ENCODE results near the gene PFAS.
"Not testable (repeated sequence)": the region's sequence is repeated elsewhere in the genome, so short reads cannot be mapped to it uniquely, and the experiment has no call there.

PFAS gene, protein sequence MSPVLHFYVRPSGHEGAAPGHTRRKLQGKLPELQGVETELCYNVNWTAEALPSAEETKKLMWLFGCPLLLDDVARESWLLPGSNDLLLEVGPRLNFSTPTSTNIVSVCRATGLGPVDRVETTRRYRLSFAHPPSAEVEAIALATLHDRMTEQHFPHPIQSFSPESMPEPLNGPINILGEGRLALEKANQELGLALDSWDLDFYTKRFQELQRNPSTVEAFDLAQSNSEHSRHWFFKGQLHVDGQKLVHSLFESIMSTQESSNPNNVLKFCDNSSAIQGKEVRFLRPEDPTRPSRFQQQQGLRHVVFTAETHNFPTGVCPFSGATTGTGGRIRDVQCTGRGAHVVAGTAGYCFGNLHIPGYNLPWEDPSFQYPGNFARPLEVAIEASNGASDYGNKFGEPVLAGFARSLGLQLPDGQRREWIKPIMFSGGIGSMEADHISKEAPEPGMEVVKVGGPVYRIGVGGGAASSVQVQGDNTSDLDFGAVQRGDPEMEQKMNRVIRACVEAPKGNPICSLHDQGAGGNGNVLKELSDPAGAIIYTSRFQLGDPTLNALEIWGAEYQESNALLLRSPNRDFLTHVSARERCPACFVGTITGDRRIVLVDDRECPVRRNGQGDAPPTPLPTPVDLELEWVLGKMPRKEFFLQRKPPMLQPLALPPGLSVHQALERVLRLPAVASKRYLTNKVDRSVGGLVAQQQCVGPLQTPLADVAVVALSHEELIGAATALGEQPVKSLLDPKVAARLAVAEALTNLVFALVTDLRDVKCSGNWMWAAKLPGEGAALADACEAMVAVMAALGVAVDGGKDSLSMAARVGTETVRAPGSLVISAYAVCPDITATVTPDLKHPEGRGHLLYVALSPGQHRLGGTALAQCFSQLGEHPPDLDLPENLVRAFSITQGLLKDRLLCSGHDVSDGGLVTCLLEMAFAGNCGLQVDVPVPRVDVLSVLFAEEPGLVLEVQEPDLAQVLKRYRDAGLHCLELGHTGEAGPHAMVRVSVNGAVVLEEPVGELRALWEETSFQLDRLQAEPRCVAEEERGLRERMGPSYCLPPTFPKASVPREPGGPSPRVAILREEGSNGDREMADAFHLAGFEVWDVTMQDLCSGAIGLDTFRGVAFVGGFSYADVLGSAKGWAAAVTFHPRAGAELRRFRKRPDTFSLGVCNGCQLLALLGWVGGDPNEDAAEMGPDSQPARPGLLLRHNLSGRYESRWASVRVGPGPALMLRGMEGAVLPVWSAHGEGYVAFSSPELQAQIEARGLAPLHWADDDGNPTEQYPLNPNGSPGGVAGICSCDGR (N-terminal part only)

DNA sequence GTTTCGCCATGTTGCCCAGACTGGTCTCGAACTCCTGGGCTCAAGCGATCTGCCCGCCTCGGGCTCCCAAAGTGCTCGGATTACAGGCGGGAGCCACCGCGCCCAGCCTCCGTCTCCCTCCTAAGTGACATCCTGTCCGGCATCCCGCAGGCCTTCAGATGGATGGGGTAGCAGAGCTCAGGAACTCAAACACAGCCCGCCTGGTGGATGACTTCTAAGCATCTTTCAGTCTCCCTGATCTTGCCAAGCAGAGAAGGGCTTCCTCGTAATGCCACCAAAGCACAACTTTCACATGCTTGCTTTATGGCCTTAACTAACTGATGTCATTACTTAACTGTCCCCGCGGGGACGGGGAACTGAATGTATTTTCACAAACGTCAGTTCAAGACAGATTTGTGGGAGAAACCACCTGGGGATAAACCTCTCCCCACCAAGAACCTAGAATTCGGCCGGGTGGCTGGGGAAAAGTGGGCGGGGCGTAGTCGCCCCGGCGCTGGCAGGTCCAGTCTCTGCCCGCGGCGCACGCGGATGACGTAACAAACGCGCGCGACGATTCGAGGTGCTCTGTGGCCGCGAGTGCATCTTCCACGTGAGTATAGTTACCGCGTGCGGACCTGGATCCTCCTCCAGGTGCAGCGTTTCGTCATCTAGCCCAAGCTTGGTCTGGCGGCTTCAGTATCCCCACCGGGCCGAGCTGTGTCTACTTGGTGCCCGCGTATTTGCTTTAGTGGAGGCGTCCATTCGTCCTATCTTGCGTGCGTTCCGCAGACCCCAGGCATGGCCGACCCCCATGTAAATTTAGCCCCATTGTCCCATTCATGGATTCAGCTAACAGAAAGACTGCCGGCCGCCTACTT lies at the start of gene PFAS:
Gene PFAS, plus strand, starts transcription at position 539 of the 857 bp plus-strand sequence. CDS start 4,649 bp downstream, outside the sequence.
- in situ Hi-C loops (cut with HindIII; ENCODE audit: low pct_ligation_motif_present, low pct_unique_long_range_greater_than_20kb, low sequenced_read_pairs) = no loop called here

DNA sequence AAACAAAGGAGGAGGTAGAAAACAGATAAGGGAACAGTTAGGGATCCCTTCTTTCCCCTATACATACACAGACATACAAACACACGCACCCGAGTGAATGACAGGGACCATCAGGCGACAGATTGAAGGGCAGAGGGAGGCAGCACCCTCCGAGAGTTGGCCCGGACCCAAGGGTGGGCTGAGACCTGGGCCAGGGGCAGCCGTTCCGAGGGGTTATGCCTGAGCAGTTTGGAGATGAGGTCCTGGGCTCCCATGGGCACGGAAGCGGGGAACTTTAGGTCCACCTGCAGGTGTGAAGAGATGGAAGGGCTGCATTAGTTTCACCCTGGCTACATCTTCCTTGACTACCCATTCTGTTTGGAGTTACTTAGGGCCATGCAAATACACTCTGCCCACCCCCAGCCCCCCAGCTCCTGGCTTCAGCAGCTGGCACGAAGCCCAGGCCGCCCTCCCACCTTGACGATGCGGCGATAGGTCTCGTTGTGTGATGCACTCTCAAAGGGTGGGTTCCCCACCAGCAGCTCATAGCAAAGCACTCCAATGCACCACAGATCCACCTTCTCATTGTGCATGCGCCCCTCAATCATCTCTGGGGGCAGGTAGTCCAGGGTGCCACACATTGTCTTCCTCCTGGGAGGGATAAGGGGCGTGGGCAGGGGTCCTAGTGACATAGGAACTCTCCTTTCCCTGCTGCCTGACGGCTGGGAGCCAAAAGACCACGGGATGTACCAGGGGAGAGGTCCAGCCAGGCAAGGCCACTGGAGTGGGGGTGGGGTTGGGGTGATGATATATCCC lies 44.1 kb upstream of the PFAS start:
- no peak for DNase-seq
- in situ Hi-C loops (cut with HindIII; ENCODE audit: low pct_ligation_motif_present, low pct_unique_long_range_greater_than_20kb, low sequenced_read_pairs) = no loop called here

More for the DNA sequence above, at the start of gene PFAS:
- DNase-seq = peak; percentile 96

DNA sequence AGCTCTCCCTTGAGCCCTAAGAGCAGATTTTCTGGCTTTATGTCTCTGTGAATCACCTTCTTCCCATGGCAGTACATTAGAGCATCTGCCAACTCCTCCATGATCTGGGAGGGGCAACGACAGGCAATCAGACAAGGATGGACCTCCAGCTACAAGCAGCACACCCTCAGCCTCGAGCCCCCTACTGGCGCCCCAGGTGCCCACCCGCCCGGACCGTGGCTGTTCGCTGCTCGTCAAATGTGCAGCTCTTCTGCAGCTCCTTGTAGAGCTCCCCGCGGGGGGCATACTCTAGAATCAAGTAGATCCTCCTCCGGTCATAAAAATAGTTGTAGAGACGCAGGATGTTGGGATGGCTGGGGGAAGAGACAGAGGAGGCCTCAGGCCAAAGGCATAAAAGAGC lies 42.6 kb upstream of the PFAS start:
- in situ Hi-C loops (cut with HindIII; ENCODE audit: low pct_ligation_motif_present, low pct_unique_long_range_greater_than_20kb, low sequenced_read_pairs) = no loop called here
- no peak for DNase-seq

DNA sequence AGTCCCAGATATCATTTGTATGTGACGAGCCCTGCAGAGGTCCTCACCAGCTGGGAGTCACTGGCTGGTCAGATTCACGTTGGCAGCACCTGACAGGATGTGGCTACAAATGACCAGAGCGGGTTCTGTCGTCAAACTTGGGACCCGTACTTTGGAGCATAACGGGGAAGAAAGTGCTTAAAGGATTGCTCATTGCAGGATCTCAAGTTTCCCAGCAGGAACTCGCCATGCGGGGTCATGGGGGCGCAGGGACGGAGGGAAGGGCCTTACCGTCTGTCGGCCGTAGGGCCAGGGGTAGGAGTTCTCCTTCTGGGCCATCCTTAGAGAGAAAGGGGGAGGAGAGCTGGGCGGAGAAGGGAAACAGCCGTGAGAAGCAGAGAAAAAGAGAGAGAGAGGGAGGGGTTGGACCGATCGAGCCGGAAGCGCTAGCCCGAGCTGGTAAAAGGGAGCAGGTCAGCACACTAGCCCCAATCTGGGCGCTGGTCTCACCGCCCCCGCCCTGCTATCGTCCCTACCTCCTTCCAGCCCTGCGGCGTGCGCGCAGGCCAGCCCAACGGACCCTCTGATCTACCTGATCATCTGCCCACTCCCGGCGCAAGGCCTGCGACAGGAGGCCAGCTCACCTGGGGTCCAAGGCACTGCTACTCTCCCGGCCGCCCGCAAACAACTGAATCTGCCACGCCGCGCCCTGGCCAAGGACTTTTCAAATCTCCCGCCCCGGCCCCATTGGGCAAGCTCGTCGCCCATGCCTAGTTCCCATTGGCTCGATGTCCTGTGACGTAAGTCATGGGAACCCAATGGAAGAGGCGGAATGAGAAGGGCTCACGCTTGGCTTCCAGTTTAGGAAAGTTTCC lies 39.0 kb upstream of the PFAS start, which contains the start of gene AURKB:
Gene AURKB, minus strand, starts transcription at position 669 of the 854 bp plus-strand sequence. Its CDS starts 351 bp downstream, at position 318.
- peak; percentile 98 for DNase-seq
- in situ Hi-C loops (cut with HindIII; ENCODE audit: low pct_ligation_motif_present, low pct_unique_long_range_greater_than_20kb, low sequenced_read_pairs) = no loop called here

DNA sequence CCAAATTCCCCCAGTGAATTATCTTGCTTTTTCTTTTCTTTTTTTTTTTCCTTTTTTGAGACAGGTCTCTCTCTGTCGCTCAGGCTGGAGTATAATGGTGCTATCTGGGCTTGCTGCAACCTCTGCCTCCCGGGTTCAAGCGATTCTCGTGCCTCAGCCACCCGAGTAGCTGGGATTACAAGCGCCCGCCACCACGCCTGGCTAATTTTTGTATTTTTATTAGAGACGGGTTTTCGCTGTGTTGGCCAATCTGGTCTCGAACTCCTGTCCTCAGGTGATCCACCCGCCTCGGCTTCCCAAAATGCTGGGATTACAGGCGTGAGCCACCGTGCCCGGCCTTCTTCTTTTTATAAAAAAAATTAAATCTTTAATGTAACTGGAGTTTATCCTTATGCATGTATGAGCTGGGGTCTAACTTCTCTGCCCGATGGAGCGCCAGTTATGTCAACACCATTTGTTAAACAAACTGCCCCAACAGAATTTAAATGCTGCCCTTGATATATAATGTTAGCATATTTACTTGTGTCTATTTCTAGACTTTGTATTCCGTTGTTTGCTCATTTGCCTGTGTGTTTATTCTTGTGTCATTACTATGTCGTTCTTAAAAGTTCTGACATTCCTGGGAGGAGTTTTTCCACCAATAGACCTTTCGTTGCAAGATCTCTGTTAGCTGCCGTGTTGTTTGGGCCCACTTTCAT lies 38.2 kb upstream of the PFAS start:
- in situ Hi-C loops (cut with HindIII; ENCODE audit: low pct_ligation_motif_present, low pct_unique_long_range_greater_than_20kb, low sequenced_read_pairs) = no loop called here
- DNase-seq = peak; percentile 22

DNA sequence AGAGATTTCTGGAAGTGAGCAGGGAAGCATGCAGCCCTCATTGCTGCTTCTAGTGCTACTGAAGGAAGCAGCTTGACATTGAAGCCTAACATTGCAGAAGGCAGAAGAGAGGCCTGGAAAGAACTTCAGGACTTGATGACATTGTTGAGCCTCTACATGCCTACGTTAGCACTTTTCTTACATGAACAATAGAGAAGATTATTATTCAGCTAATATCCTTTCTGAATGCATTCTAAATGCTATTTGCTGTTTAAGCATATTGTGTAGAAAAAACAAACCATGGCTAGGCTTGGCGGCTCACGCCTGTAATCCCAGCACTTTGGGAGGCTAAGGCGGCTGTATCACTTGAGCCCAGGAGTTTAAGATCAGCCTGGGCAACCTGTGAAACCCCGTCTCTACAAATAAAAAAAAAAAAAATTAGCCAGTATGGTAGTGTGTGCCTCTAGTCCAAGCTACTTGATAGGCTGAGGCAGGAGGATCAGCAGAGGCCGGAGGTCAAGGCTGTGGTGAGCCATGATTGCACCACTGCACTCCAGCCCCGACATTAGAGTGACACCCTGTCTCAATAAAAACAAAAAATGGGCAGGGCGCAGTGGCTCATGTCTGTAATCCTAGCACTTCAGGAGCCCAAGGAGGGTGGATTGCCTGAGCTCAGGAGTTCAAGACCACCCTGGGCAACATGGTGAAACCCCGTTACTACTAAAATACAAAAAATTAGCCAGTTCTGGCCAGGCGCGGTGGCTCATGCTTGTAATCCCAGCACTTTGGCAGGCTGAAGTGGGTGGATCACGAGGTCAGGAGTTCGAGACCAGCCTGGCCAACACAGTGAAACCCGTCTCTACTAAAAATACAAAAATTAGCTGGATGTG lies 36.5 kb upstream of the PFAS start:
- in situ Hi-C loops (cut with HindIII; ENCODE audit: low pct_ligation_motif_present, low pct_unique_long_range_greater_than_20kb, low sequenced_read_pairs) = no loop called here
- no peak for DNase-seq

DNA sequence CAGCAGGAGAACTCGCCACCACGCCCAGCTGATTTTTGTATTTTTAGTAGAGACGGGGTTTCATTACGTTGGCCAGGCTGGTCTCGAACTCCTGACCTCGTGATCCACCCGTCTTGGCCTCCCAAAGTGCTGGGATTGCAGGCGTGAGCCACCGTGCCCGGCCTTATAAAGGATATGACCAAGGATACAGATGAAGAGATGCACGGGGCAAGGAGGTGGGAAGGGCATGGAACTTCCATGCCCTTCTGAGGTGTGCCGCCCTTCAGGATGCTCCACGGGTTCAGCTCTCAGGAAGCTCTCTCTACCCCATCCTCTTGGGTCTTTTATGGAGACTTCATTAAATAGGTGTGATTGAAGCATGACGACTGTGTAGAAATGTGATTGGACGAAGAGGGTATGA lies 35.1 kb upstream of the PFAS start:
- DNase-seq; in situ Hi-C loops (cut with HindIII; ENCODE audit: low pct_ligation_motif_present, low pct_unique_long_range_greater_than_20kb, low sequenced_read_pairs): not testable (repeated sequence)

DNA sequence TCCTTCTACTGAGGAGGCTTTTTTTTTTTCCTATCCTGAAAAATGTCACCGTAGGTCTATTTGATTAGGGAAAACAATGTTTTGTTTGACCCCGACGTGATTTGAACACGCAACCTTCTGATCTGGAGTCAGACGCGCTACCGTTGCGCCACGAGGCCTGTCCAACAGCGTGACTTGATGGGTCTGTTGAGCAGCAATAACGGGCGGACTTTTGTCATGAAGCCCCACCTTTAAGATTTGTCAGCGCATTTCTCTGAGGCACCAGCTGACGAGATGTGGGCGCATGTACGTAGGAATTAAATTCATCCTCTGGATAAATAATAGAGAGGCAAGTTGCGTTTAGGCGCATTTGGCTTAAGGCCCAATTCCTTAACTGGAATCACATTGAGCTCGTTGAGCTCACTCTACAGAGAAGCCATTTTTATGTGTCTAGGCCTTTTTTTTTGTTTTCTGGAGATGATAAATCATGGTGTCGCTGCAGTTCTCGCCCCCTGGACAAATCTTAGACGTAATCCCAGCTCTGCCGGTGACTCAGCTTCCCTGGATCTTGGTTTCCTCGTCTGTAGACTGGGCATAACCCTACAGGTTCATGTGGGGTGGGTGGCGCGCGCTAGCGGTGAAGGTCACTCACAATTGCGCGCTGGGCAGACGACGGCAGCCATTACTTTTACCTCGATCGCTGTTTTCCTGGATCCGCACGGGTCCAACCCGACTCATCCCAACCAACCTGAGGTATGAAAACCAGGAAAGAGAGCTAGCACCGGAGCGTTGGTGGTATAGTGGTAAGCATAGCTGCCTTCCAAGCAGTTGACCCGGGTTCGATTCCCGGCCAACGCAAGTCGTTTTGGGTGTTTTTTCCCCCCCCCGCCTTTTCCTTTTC lies 28.1 kb upstream of the PFAS start:
- DNase-seq = peak; percentile 93
- in situ Hi-C loops (cut with HindIII; ENCODE audit: low pct_ligation_motif_present, low pct_unique_long_range_greater_than_20kb, low sequenced_read_pairs) = no loop called here

DNA sequence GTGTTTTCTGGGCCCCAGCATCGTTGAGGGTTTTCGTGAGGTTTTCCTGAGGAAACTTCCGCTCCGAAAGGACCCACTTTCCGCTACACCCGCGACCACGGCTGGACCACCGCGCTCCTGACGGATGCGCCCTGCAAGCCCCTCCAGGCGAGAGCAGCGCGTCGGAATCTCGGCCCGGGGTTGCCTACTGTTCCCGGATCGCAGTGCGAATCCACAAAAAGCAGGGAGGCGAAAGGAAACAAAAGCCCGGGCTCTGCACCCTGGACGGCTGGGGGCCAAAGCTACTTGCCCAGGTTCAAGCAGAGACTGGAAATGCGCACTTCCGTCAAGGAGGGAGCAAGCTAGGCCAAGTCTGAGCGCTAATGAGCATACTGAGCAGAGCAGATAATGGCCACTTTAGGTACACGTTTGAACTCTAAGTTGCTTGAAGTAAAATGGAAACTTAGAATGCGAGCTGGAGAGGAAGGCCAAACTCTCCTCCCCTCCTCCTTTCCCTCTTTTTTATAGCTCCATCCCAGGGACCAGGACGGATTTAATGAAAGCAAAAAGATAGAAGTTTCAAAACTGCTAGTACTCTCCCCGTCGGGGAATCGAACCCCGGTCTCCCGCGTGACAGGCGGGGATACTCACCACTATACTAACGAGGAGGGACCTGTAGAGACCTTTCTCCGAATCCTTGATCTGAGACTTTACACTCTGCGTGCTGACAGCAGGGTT lies 27.3 kb upstream of the PFAS start:
- peak; percentile 92 for DNase-seq
- in situ Hi-C loops (cut with HindIII; ENCODE audit: low pct_ligation_motif_present, low pct_unique_long_range_greater_than_20kb, low sequenced_read_pairs) = no loop called here

DNA sequence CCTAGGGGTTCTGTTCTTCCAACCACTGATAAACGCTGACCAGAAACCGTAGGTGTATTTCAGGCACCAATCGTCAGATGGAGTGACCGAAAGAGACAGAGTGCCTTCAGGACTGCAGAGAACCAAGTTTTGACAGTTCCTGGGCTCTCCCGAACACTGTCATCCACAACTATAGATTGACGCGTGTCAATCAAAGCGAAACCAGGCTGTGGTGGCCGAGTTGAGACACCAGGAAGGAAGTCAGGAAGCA lies 26.8 kb upstream of the PFAS start:
- in situ Hi-C loops (cut with HindIII; ENCODE audit: low pct_ligation_motif_present, low pct_unique_long_range_greater_than_20kb, low sequenced_read_pairs) = no loop called here
- no peak for DNase-seq

DNA sequence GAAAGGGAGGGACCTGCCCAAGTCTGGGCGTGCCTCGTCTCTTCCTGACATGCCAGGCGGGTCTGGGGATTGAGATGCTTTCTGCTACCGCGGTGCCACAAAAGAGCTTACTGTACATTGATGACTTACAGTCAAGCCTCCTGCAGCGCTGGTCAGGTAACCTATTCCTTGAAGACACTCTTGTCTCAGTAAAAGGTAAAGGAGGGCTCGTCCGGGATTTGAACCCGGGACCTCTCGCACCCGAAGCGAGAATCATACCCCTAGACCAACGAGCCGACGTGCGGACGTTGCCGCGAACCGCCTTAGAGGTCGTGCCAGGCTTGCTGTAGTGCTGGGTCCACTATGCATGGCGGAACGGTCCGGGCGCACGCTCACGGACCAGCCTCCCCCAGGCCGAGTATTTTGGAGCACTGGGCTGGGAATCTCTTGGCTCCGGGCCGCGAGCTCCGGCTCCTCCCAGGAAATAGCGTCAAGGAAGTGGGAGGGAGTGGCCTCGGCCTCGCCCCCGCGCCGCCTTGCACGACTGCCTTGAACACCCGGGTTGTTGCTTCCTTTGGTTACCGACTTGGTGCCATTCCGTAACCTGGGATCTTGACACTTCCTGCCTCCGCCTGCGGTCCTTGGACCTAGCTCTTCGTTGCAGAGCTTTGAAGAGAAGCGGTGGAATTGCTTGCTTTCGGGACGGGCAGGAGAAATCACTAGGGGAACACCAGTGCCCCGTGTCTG lies 26.3 kb upstream of the PFAS start:
- in situ Hi-C loops (cut with HindIII; ENCODE audit: low pct_ligation_motif_present, low pct_unique_long_range_greater_than_20kb, low sequenced_read_pairs) = no loop called here
- DNase-seq = peak; percentile 93

DNA sequence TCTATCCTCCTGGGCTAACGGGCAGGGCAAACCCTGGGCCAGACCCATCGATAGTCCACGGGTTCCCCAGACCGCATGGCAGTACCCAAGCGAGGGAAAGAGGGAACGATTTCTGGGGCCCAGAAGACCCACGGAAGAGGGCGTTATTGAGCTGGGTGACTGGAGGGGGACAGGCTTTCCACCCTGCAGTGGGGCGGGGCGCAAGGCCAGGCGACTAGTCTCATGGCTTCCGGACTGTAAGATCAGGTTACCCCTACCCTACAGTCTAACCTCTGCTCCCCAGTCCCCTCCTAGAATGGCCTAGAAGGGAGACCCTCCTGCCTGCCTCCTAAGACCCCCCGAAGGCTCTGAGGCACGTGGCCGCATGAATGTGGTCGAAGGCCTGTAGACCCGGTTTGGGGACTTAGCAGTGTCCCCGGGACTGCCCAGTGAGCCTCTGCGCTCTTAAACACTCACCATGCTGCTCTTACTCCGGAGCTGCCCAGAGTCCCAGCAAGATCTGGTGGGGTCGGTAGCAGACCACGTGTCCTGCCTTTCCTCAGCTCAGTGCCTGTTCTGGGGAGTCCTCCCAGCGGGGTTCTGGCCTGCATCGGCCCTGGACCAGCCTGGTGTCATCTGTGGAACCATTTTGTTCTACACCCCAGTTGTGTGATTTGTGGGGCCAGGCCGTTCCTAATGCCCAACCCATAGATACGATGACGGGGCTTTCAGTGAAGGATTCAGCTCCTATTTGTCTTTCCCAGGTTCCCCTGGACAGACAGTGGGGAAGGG lies 25.5 kb upstream of the PFAS start:
- peak; percentile 74 for DNase-seq
- in situ Hi-C loops (cut with HindIII; ENCODE audit: low pct_ligation_motif_present, low pct_unique_long_range_greater_than_20kb, low sequenced_read_pairs) = no loop called here

Data from ACHN (cell line).